Erythroblast (primary cell): ENCODE data around the gene RASA4.
A peak's percentile ranks its signal among the peaks of the same experiment; 100 is the strongest.
"Not testable (repeated sequence)": the region's sequence is repeated elsewhere in the genome, so short reads cannot be mapped to it uniquely, and the experiment has no call there.

Experiments used
- DNase-seq, 2 experiments: peaks; one replicate each; lab custom pipeline; 2025; lab: John Stamatoyannopoulos, UW
- POLR2A ChIP-seq: IDR thresholded peaks from 2 replicates; pipeline ENCODE4 v1.6.1; 2011; ENCODE audit warnings: mild to moderate bottlenecking, low read length

RASA4 gene

GRCh38 chr7:102606848-102607247 is 9.7 kb downstream of the RASA4 start:
- not testable (repeated sequence) for DNase-seq

- DNase-seq: not testable (repeated sequence)
These were observed 12.0 kb downstream of the RASA4 start for GRCh38 chr7:102604431-102605145.

GRCh38 chr7:102602317-102602716 is 14.2 kb downstream of the RASA4 start:
- not testable (repeated sequence) for DNase-seq

- not testable (repeated sequence) for DNase-seq
These were observed 16.9 kb downstream of the RASA4 start for GRCh38 chr7:102599699-102600098.

GRCh38 chr7:102596036-102596435 is 20.5 kb downstream of the RASA4 start:
- DNase-seq: not testable (repeated sequence)

- DNase-seq: not testable (repeated sequence)
These were observed 22.8 kb downstream of the RASA4 start for GRCh38 chr7:102593637-102594334.

- not testable (repeated sequence) for DNase-seq
These were observed 24.0 kb downstream of the RASA4 start for GRCh38 chr7:102592477-102593019.

GRCh38 chr7:102589857-102590256 is 26.7 kb downstream of the RASA4 start:
- DNase-seq: not testable (repeated sequence)

GRCh38 chr7:102583495-102583894 is 33.1 kb downstream of the RASA4 start:
- DNase-seq: not testable (repeated sequence)

GRCh38 chr7:102581722-102582121 is 34.8 kb downstream of the RASA4 start:
- not testable (repeated sequence) for DNase-seq

- not testable (repeated sequence) for DNase-seq
These were observed 38.1 kb downstream of the RASA4 start for GRCh38 chr7:102578486-102578885.

- DNase-seq: not testable (repeated sequence)
These were observed 39.0 kb downstream of the RASA4 start for GRCh38 chr7:102577315-102578240.

GRCh38 chr7:102576363-102576762 is 40.2 kb downstream of the RASA4 start:
- not testable (repeated sequence) for DNase-seq

GRCh38 chr7:102574607-102575006 is 41.9 kb downstream of the RASA4 start:
- not testable (repeated sequence) for DNase-seq

- DNase-seq: not testable (repeated sequence)
- peak; percentile 61 for TF ChIP-seq POLR2A
These were observed 44.0 kb downstream of the RASA4 start, which contains the start of gene POLR2J3 for GRCh38 chr7:102572261-102573239. TSS of gene POLR2J3 (minus strand) at chr7:102572583. CDS start at chr7:102572521, 62 bp downstream.

- not testable (repeated sequence) for DNase-seq
These were observed 47.9 kb downstream of the RASA4 start for GRCh38 chr7:102568620-102569019.

GRCh38 chr7:102550808-102551422 is 65.6 kb downstream of the RASA4 start, which contains the start of gene SPDYE2:
TSS of gene SPDYE2 (plus strand) at chr7:102551226. CDS start at chr7:102553256, 2,030 bp downstream.
- DNase-seq: not testable (repeated sequence)

GRCh38 chr7:102546353-102546752 is 70.2 kb downstream of the RASA4 start:
- not testable (repeated sequence) for DNase-seq

GRCh38 chr7:102545288-102545687 is 71.3 kb downstream of the RASA4 start:
- not testable (repeated sequence) for DNase-seq

- not testable (repeated sequence) for DNase-seq
These were observed 72.2 kb downstream of the RASA4 start for GRCh38 chr7:102544372-102544771.
